ENCODE results near the gene TNNT3.
"Not testable (repeated sequence)": the region's sequence is repeated elsewhere in the genome, so short reads cannot be mapped to it uniquely, and the experiment has no call there.

The TNNT3 gene

GRCh38 chr11:1884303-1884700 is 35.2 kb upstream of the TNNT3 start:
- no peak for DNase-seq (ENCODE audit: low read depth)
- TF ChIP-seq, protein P1, sequence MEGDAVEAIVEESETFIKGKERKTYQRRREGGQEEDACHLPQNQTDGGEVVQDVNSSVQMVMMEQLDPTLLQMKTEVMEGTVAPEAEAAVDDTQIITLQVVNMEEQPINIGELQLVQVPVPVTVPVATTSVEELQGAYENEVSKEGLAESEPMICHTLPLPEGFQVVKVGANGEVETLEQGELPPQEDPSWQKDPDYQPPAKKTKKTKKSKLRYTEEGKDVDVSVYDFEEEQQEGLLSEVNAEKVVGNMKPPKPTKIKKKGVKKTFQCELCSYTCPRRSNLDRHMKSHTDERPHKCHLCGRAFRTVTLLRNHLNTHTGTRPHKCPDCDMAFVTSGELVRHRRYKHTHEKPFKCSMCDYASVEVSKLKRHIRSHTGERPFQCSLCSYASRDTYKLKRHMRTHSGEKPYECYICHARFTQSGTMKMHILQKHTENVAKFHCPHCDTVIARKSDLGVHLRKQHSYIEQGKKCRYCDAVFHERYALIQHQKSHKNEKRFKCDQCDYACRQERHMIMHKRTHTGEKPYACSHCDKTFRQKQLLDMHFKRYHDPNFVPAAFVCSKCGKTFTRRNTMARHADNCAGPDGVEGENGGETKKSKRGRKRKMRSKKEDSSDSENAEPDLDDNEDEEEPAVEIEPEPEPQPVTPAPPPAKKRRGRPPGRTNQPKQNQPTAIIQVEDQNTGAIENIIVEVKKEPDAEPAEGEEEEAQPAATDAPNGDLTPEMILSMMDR (conservative IDR thresholded peaks at IDR 0.05; ENCODE audit: control insufficient read depth, insufficient read depth, low read depth, low read length), result no peak

DNA sequence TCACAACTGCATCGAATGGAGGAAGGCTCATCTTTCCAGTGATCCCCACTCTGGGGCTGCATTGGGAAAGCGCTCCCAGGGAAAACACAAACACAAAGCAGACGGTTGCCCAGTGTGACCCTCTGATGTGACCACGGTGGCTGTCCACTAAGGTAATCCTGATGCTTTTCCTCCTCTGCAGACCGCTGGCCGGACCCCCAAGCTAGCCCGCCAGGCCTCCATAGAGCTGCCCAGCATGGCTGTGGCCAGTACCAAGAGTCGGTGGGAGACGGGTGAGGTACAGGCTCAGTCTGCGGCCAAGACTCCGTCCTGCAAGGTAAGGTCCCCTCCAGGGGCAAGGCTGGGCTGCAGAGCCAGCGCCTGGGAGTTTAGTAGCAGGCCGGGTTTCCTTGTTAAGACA is 33.0 kb upstream of the TNNT3 start:
- not testable (repeated sequence) for DNase-seq (ENCODE audit: low read depth)

More at GRCh38 chr11:1884303-1884700, 35.2 kb upstream of the TNNT3 start:
- no peak overlapping the region for H3K4me3 ChIP-seq (ENCODE audit: control insufficient read depth, low read depth, low read length)

GRCh38 chr11:1887451-1888346 is 31.8 kb upstream of the TNNT3 start:
- H3K4me3 ChIP-seq (ENCODE audit: control insufficient read depth, low read depth, low read length), result no peak overlapping the region
- TF ChIP-seq, protein P1 (conservative IDR thresholded peaks at IDR 0.05; ENCODE audit: control insufficient read depth, insufficient read depth, low read depth, low read length), result no peak
- DNase-seq (ENCODE audit: low read depth), result no peak

More for the DNA sequence above, 33.0 kb upstream of the TNNT3 start:
- H3K4me3 ChIP-seq (ENCODE audit: control insufficient read depth, low read depth, low read length), result not testable (repeated sequence)

DNA sequence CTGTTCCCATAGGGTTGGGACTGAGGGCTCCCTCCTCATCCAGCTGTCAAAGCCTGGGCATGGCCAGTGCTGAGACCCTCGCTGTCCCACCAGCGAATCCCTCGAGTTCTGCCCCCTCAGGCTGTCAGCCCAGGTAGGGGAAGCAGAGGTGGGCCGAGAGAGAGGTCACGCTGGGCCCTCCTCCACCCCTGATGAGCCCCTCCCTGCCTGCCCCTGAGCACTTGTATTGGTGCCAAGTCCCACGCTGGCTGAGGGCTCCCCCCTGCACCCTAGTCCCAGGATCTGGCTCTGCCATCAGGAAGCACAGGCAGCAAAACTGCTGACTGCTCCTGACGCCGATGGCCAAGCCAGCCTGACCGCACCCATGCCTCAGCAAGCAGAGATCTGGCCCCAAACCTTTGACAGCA is 31.2 kb upstream of the TNNT3 start:
- TF ChIP-seq, protein P1 (conservative IDR thresholded peaks at IDR 0.05; ENCODE audit: control insufficient read depth, insufficient read depth, low read depth, low read length), result no peak
- H3K4me3 ChIP-seq (ENCODE audit: control insufficient read depth, low read depth, low read length), result no peak overlapping the region
- no peak for DNase-seq (ENCODE audit: low read depth)

DNA sequence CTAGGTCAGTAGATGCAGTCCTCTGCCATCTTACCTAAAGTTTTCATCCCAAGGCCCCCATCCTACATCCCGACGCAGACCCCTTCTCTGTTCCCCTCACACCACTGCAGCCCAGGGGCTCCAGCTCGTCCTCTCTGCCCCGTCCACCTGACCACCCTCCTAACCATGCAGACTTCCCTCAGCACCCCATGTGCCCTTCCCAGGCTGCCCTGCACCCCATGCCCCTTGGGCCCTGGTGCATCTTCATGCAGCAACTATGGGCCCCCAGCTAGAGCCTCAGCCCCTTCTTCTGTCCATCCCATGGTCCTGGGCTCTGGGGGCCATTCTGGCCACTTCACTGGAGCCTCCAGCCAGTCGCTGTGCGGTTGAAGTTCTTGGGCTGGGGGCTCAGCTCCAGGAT is 30.7 kb upstream of the TNNT3 start:
- TF ChIP-seq, protein P1 (conservative IDR thresholded peaks at IDR 0.05; ENCODE audit: control insufficient read depth, insufficient read depth, low read depth, low read length), result no peak
- H3K4me3 ChIP-seq (ENCODE audit: control insufficient read depth, low read depth, low read length), result no peak overlapping the region
- no peak for DNase-seq (ENCODE audit: low read depth)

- no peak overlapping the region for H3K4me3 ChIP-seq (ENCODE audit: control insufficient read depth, low read depth, low read length)
- DNase-seq (ENCODE audit: low read depth), result no peak
- TF ChIP-seq, protein P1 (conservative IDR thresholded peaks at IDR 0.05; ENCODE audit: control insufficient read depth, insufficient read depth, low read depth, low read length), result no peak
These were observed 30.1 kb upstream of the TNNT3 start for GRCh38 chr11:1889224-1889930.
